Kasumi-1 (cell line): ENCODE measurements around the gene RAB4A.

ENCODE experiments used
- DNase-seq, 2 experiments: peaks; one replicate each; lab custom pipeline; 2025; lab: John Stamatoyannopoulos, UW

The RAB4A gene, protein sequence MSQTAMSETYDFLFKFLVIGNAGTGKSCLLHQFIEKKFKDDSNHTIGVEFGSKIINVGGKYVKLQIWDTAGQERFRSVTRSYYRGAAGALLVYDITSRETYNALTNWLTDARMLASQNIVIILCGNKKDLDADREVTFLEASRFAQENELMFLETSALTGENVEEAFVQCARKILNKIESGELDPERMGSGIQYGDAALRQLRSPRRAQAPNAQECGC

DNA sequence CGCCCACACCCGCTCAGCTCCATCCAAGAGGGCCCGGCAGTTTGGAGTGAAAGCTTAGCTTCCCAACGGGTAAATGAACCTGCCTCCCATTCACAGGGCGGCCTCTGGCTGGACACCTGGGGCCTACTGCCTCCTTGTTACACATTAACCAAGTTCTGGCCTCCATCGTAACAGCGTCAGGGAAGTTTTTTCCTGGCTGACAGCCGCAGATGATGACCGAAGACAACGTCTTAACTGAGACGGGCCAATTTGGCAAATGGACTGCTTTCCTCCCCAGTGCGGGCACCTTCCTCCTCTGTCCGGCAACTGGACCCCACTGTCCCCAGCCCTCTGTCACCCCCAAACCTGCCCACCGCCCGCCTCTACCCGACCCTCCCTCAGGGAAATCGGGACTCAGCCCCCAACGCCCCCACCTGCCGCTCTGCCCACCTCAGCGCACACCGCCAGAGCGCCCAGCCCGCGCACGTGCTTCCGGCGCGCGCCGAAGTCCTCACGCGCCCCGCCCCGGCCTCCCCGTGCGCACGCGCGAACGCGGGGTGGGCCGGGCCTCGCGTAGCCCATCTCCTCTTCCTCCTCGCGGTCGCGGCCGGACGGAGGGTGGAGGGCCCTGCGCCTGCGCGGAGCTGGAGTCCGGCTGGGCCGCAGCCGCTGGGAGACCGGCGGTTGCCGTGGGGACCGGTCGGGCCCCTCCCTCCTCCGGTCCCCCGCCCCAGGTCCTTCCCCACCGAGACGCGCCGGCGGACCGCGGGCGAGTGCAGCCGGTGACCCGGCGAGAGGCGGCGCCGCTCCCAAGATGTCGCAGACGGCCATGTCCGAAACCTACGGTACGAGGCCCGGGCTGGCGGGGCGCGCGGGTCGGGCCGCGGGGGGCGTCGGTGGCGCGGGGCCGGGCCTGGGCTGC lies at the start of gene RAB4A:
Gene RAB4A (plus strand): TSS at position 565 of the 901 bp plus-strand sequence. CDS start 229 bp downstream, at position 794.
- peak; percentile 63 to 64 for DNase-seq

DNA sequence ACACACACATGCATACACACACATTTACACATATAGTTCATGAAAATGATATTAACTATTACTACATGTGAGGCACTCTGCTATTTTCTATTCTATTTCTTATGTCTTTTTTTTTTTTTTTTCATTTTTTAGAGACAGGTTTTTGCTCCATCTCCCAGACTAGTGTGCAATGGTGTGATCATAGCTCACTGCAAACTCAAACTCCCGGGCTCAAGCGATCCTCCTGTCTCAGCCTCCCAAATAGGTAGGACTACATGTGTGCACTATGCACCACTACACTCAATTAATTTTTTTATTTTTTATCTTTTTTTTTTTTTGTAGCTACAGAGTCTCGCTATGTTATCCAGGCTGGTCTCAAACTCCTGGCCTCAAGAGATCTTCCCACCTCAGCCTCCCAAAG lies 48.8 kb upstream of the RAB4A start:
- no peak for DNase-seq

DNA sequence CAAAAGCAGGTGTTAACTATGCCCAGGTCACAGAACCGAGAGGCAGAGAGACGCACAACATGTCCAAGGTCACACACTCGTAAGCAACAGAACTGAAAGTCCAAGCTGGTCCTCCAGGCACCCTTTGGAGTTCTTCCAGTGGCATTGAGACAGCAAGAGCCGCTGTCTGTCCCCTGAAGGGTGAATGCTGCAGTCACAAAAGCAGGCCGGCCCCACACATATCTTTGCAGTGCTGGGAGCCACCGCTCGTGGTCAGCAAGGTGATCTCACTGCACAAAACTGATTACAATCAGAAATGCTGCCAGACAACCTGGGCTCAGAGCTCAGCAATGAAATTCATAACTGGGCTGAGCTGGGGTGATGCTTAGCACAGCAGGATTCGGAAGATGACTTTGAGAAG lies 47.4 kb upstream of the RAB4A start:
- DNase-seq: no peak

DNA sequence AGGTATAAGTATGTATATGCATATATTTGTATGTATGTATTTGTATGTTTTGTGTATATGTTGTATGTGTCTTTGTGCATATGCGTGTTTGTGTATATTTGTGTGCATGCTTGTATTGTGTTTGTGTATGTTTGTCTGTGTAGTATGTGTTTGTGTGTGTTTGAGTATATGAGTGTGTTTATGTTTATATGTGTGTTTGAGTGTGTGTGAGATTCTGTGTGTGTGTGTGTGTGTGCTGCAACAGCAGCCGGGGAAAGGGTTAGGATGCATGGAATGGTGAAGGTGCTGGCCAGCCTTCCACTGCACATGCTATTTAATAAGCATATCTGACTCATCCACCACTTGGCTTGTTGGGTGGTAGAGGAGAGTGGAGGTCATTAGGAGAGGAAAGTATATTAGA lies 46.6 kb upstream of the RAB4A start:
- DNase-seq: no peak

DNA sequence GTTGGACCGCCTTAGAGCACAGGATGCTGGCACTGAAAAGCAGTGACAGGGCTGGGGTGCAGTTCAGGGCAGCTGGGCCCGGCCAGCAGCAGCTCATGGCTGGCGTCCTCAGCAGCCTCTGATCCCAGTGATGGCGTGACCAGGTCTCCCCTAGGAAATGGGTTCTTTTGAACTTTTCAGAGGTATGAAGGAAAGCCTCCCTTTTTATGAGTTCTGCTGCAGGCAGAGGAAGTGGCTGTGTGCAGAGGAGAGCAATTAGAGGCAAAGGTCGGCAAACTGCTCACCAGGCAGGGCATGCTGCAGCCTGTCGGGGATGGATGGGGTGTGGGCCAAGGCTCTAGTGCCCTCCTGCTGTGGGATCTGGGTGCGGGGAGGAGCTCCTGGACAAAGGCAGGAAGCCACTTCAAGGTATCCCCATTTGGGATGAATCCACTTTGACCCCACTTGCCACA lies 45.6 kb upstream of the RAB4A start:
- no peak for DNase-seq

DNA sequence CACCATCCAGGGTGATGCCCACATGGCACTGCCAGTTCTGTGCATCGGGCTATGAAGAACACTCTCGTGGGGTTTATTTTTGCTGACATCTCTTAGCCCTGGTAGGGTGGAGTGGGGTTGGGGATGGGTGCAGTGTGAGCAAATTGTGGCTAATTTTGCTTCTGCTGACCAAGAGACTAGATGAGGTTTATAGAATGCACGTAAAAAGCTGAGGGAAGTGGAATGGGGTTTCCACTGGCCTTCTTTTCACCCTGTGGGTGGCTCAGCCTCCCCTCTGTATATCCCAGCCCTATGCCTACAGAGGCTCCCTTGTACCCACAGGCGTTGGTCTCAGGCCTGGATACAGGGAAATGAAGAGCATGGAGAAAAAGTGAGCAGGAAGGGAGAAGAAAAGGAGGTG lies 44.1 kb upstream of the RAB4A start:
- DNase-seq: no peak

DNA sequence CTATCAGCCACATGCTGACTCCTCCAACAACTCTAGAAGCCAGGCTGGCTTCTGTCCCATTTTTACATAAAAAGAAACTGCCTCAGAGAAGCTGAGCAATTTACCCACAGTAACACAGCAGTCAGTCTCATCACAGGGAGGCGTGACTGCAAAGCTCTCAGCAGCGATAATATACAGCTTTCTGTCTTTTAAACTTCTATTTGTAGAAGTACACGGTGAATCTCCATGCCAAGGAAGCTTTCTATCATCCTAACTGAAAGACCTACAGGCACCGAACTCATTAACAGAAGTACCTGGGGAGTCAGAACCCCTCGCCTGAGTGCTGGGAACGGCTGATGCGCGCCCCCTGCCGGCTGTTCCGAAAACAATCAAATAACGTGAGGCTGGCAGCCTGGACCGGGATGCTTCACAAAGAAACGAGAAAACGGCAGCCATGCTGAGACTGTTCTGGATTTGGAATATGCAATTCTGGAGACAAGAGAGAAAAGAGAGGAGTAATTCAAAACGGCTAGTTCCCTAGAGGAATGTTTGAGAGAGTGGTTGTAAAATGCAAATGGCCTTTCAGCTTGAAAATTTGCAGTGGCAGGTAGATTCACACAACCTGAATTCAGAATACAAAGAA lies 43.5 kb upstream of the RAB4A start:
- DNase-seq: peak; percentile 83 to 88

DNA sequence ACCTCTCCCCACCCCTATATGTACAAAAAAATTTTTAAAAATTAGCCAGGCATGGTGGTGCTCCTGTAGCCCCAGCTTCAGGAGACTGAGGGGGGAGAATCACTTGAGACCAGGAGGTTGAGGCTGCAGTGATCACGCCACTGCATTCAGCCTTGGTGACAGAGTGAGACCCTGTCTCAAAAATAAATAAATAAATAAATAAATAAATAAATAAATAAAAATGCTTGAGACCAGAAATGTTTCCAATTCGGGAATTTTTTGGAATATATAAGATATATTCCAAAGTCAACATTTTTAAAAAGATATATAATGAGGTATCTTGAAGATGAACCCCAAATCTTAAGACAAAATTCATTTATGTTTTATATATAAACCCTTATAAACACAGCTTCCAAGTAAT lies 42.4 kb upstream of the RAB4A start:
- no peak for DNase-seq

DNA sequence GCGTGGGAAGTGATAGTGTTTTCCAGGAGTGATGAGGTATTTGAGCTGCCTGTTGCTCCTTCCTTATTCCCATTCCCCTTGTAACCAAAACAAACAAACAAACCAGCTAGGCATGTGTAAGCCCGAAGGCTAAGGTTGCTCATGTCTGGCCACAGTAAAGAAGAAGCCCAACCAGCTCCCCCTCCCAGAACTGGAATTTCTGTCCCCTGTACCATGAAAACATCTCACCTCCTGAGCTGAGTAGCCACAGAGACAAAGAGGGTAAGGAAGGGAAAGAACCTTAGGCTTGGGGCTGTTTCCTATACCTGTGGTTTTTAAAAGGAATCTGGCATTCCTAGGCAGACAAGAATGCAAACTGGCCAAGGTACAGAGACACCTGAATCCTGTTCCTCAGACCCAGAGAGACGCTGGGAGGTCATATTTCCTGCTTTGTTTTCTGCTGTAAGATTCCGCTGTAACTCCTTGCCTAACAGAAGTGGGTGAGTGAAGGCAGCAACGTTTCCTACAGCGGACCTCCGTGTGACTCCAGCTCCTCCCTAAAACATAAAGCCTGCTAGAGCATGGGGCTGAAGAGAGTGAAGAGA lies 41.7 kb upstream of the RAB4A start:
- no peak for DNase-seq

DNA sequence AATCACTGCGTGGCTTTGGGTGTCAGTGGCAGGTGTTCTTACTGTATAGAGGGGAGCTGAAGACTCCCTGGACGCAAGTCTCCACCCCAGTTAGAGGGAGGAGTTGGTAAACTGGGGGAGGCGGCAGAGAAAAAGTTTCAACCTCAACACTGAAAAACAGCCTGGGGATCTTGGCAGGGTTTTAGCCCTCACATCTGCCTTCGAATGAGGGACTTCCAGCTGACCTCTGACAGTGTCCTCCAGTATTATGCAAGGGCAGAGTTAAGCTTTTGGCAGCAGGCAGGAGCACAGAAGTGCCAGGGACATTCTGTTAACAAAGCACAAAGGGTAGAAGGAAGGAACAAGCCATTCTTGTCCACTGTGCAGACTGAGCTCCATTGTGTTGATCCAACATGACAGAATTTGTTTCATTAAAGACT lies 41.2 kb upstream of the RAB4A start:
- DNase-seq: no peak

DNA sequence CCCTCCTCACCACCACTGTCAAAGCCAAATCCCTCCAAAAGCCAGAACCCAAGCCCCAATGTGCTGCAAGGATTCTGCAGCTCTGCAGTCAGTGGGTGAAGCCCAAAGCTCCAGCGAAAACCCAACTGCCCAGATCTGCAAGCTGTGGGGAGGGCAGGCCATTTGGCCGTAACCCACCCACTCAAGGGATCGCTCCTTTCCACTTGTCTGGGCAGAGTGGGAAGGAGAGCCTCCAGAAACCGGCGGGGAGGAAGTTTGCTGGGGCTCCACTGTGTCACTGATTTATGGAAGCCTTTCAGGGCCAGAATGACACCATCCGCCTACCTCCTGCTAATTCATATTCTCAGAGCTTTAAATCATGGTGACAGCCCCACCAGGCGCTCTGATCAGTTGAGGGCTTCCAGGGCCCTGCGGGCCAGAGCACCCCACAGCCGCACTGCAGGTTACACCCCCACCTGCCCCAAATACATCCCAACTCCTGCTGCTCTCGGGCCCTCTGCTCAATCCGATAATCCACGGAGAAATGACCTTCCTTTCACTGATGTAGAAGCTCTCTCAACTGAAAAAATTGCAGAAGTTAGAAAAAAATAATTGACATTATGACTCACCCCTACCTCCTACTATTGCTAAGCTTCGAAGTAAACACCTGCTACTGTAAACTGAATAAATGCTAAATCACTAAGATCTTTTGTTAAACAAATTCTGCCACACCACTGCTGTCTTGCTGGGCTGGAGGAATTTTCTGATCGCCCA lies 40.6 kb upstream of the RAB4A start:
- DNase-seq: no peak

DNA sequence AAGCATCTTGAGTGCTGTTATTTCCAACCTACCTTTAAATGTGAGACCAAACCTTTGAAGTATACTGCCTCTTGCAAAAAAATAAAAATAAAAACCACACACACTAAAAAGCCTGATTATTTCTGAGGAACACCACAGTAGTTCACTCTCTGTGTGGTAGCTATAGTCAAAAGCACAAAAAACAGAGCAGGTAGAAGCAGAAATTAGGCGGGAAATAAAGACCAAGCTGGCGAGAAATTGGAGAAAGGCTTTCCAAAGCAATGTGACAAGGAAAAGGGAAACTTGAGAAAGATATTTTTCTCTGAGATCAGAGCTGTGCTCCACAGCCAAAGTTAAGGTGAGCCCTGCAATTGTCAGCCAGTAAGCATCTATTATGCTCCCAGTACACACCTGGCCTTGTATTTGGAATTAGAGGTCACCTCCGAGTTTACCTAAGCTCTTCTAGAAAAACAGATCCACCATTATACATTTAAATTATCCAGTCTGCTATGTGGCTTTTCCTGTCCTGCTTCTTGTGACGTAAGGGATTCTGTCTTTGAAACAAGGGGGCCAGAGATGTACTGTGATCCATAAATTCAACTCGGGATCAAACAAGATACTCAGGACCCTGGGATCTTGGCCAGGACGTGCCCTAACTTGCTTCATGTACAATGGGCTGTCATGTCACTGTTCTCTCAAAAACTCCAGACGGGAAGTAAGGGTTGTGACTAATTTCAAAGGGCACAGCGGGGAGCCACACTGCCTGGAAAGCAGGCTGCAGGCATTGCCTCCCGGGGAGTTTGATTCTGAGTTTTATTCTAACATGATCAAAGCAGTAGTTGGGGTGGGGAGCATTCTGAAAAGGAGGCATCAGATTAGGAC lies 39.8 kb upstream of the RAB4A start:
- DNase-seq: no peak

DNA sequence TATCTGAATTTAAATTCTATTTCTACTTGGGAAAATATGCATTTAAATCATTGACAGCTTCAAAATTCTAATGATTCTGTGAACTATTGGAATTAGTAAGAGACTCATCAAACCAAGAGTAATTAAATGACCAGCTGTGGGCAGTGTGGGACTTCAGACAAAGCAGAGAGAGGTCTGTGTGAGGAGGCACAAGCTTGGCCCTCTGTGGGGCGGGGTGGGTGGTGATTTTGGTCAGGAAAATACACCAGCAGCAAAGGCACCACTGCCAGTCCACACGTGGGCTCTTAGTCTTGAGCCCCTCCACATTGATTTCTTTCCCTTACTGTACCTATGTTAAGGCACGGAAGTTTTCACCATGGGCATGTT lies 39.2 kb upstream of the RAB4A start:
- DNase-seq: no peak

DNA sequence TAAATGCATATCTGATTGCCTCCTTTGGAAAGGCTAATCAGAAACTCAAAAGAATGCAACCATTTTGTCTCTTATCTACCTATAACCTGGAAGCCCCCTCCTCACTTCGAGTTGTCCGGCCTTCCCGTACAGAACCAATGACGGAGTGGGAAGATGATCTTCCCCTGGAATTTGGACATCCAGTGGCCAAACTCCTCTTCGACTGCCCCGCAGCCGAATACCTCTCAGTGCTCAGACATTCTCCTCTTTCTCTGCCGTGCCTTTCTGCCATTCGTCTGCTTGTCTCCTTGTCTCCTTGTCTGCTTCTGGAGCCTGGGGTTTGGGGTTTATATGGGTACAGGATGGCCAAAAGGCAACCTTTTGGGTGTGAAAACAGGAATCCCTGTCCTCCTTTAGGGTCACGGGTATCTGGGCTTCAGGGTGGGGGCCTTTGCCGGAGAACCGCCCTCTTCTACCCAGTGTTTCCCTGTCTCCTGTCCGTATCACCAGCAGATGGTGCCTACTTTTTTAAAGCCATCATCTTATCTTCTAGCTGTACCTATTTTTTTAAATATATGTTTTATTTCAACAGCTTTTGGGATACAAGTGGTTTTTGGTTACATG lies 35.9 kb upstream of the RAB4A start:
- no peak for DNase-seq

DNA sequence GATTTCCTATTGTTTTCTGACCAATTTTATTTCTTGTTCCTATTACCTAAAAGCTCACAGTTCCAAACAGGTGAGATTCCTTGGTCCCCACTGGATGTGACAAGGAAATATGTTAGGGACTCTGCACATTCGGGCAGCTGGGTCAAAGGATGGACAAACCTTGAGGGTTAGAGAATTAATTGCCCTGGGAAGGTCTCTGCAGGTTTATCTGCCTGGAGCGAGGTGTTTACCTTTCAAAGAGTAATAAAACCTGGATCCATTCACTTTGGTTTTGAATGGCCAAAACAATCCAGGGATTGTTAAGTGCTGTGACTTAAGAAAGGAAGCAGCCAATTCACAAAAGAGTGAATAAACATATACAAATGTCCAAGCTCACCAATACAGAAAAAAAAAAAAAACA lies 33.6 kb upstream of the RAB4A start:
- DNase-seq: no peak

DNA sequence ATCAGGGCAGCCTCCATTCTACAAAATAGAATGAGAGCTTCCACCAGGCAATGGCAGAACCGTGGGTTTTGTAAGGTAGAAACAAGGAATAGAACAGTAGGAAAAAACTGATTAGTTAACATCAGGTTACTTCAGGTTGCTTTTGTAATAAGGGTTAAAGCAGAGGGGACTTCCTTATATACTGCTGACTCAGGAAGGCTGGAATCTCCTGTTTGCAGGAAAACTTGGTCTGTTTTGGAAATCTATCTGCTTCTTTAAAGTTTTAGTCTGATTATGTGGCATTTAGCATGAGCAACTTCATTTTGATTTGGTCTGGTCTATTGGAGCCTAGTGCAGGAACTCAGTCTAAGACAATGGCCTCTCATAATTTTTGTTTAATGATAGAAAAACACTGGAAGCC lies 32.7 kb upstream of the RAB4A start:
- no peak for DNase-seq

DNA sequence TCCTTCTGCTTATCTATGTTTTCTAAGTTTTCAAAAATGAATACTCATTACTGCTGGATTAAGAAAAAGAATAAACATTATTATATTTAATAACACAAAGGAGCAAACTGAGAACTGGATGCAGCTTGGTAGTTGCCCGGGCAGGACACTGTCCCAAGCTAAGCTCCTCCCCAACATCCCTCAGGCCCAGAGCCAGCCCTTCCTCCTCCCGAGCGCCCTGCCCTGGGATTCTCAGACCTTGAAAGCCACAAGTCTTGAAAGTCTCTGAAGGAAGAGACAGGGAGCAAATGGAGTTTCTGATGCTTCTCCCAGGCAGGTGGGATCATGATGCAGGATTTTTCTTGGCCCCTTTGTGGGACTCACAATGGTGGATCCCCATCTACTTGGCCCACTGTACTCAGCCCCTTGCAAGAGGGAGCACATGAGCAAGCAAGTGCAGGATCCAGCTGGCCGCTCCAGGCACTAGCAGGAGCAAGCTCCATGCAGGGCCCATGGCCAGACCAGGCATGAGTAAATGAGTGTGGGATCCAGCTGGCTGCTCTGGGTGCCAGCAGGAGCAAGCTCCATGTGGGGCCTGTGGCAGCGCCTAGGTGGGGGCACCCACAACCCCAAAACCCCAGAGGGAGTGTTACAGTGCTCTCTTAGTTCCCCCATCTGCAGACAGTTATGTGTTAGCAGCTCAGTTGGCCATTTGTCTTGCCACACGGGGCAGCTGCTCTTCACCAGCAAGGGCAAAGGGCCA lies 32.1 kb upstream of the RAB4A start:
- DNase-seq: no peak

DNA sequence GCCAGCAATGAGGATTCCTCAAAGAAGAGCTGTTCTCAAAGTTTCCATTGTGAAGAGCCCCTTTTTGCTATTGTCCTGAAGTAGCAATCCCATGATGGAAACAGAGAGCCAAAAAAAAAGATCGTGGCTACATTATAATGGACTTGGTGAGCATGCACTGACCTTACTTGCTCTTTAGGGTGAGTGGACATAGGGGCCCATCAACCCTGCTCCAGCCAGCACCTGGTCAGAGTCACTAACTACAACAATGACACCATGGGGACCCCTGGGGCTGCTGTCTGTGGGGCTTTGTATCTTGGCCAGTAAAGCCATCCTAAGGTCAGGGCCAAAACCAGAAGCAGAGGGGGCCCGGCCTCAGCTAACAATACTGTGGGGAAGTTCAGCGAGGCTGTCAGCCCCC lies 30.4 kb upstream of the RAB4A start:
- DNase-seq: no peak

DNA sequence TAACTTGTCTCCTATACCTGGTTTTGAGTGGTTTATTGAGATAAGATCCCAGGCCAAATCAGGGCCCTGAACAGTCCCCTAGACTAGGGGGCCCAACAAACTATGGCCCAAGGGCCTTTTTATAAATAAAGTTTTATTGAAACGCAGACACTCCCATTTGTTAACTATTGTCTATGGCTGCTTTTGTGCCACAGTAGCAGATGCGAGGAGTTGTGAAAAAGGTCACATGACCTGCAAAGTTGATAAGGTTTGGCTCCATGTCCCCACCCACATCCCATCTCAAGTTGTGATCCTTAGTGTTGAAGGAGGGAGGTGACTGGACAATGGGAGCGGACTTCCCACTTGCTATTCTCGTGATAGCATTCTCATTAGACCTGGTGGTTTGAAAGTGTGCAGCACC lies 29.5 kb upstream of the RAB4A start:
- no peak for DNase-seq

DNA sequence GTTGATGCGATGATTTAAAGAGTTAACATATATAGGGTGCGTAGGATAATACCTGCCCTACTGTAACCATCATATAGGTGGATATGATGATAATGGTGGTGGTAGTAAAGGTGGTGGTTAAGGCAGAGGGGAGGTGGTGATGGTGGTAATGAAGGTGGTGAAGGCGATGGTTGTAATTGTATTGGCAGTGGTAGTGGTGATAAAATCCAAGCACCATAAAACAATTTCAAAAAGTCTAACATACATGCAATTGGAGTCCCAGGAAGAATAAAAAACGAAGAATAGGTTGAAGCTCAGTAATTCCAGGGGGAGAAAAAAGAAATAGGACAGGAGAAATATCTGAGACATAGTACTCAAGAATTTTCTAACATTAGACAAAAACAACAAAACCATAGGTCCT lies 27.3 kb upstream of the RAB4A start:
- no peak for DNase-seq
